Islet of Langerhans (tissue), 1 donor: ENCODE results near the gene BEGAIN.

Experiments used
- FAIRE-seq: peaks from one replicate; lab custom pipeline; 2011; peaks lifted over from hg19 to GRCh38; lab: Jason Lieb, UNC

BEGAIN gene

GRCh38 chr14:100535287-100536120, 51.7 kb downstream of the BEGAIN start:
- no peak for FAIRE-seq

GRCh38 chr14:100534528-100535286, 52.5 kb downstream of the BEGAIN start:
- FAIRE-seq: no peak

- no peak for FAIRE-seq
Measured at GRCh38 chr14:100533656-100534485, 53.3 kb downstream of the BEGAIN start.

GRCh38 chr14:100532906-100533655, 54.1 kb downstream of the BEGAIN start:
- FAIRE-seq: no peak

GRCh38 chr14:100532154-100532861, 54.9 kb downstream of the BEGAIN start:
- FAIRE-seq: no peak

- no peak for FAIRE-seq
Measured at GRCh38 chr14:100531152-100532121, 55.8 kb downstream of the BEGAIN start.

GRCh38 chr14:100530270-100531072, 56.7 kb downstream of the BEGAIN start:
- FAIRE-seq: no peak

GRCh38 chr14:100529561-100530031, 57.6 kb downstream of the BEGAIN start:
- FAIRE-seq: no peak

- no peak for FAIRE-seq
Measured at GRCh38 chr14:100528962-100529560, 58.2 kb downstream of the BEGAIN start.

- FAIRE-seq: no peak
Measured at GRCh38 chr14:100526632-100527031, 60.6 kb downstream of the BEGAIN start.

GRCh38 chr14:100526057-100526456, 61.2 kb downstream of the BEGAIN start:
- no peak for FAIRE-seq

- FAIRE-seq: no peak
Measured at GRCh38 chr14:100525615-100526014, 61.6 kb downstream of the BEGAIN start.

- no peak for FAIRE-seq
Measured at GRCh38 chr14:100524933-100525243, 62.3 kb downstream of the BEGAIN start.

- FAIRE-seq: no peak
Measured at GRCh38 chr14:100524233-100524932, 62.8 kb downstream of the BEGAIN start.

GRCh38 chr14:100523843-100524169, 63.4 kb downstream of the BEGAIN start:
- FAIRE-seq: no peak

- FAIRE-seq: no peak
Measured at GRCh38 chr14:100523131-100523842, 63.9 kb downstream of the BEGAIN start.

- FAIRE-seq: no peak
Measured at GRCh38 chr14:100522616-100523099, 64.6 kb downstream of the BEGAIN start.
